ENCODE data around the gene ROBO1.

DNA sequence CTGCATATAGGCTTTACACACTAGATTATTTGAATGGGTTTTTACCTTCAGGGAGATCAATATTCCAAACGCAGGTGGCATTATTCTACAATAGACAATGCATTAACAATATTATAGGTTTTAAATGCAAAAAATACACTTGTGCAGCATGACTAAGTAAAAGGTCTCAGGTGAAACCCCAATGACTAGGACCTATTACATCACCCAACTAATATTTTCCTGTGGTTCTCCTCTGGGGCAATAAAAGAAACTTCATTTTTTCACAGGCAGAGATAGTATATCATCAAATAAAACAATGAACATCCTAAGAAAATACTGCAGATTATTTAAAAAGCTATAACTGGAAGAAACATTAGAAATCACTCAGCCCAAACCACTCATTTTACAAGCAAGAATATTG is 375.3 kb downstream of the ROBO1 start:
- TF ChIP-seq, protein P1, sequence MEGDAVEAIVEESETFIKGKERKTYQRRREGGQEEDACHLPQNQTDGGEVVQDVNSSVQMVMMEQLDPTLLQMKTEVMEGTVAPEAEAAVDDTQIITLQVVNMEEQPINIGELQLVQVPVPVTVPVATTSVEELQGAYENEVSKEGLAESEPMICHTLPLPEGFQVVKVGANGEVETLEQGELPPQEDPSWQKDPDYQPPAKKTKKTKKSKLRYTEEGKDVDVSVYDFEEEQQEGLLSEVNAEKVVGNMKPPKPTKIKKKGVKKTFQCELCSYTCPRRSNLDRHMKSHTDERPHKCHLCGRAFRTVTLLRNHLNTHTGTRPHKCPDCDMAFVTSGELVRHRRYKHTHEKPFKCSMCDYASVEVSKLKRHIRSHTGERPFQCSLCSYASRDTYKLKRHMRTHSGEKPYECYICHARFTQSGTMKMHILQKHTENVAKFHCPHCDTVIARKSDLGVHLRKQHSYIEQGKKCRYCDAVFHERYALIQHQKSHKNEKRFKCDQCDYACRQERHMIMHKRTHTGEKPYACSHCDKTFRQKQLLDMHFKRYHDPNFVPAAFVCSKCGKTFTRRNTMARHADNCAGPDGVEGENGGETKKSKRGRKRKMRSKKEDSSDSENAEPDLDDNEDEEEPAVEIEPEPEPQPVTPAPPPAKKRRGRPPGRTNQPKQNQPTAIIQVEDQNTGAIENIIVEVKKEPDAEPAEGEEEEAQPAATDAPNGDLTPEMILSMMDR (IDR thresholded peaks at IDR 0.05), result no peak
- no peak for TF ChIP-seq POLR2A (IDR thresholded peaks at IDR 0.05)
